Activated B cell treated with CpG ODN at 0.5 μM for 24 hours (primary cell): Measurements from ENCODE around the gene PIP4K2C. TPM values are rescaled to one million over a fixed set of nuclear protein-coding genes. Genes with fewer than 3 reads are reported as not detected.

Experiments
- ATAC-seq: fragments of 200-7000 bp; cut with Tn5 transposase; one replicate; pipeline ENCODE4 v1.10.0; 2021; ENCODE audit warnings: low read depth, mild to moderate bottlenecking, moderate library complexity
- CTCF ChIA-PET: fragments of 350-600 bp; sonication (Branson Sonifier 250); formaldehyde crosslinking; loops from one replicate; lab custom pipeline; 2021; ENCODE audit warnings: antibody characterized with exemption; lab: Charles Lee
- POLR2A ChIA-PET: fragments of 350-600 bp; sonication (Branson Sonifier 250); formaldehyde crosslinking; loops from one replicate; lab custom pipeline; 2021; ENCODE audit warnings: antibody characterized with exemption; lab: Charles Lee
- DNase-seq: peaks from one replicate; pipeline ENCODE4 v3.0.0; 2022
- H3K27ac Mint-ChIP-seq: one replicate; pipeline ENCODE4 v1.8.0; 2020; ENCODE audit warnings: mixed read lengths
- H3K27me3 Mint-ChIP-seq: one replicate; pipeline ENCODE4 v1.8.0; 2021; ENCODE audit warnings: mixed read lengths
- H3K36me3 Mint-ChIP-seq: one replicate; pipeline ENCODE4 v1.8.0; 2021; ENCODE audit warnings: low read depth, mixed read lengths
- H3K4me1 Mint-ChIP-seq: one replicate; pipeline ENCODE4 v1.8.0; 2021; ENCODE audit warnings: mixed read lengths
- H3K4me3 Mint-ChIP-seq: one replicate; pipeline ENCODE4 v1.8.0; 2020; ENCODE audit warnings: mild to moderate bottlenecking, mixed read lengths
- H3K9me3 Mint-ChIP-seq: one replicate; pipeline ENCODE4 v1.8.0; 2020; ENCODE audit warnings: mixed read lengths
- intact Hi-C: fragments of 100-400 bp; cut with micrococcal nuclease; formaldehyde crosslinking; loops from one replicate; pipeline ENCODE4 v1.15.1; 2024
- total RNA-seq: library from RNA; stranded (reverse); gene quantifications from 2 replicates; pipeline ENCODE4 v1.2.3, GENCODE V29; 2022
- TF ChIP-seq, protein P1 (sequence below): fragments of 200-600 bp; IDR thresholded peaks from one replicate; pipeline ENCODE4 v1.8.0; 2022; ENCODE audit warnings: antibody characterized with exemption, mild to moderate bottlenecking

Gene PIP4K2C
- total RNA-seq, 1 donor from 2014 or later = 16.5 TPM

DNA sequence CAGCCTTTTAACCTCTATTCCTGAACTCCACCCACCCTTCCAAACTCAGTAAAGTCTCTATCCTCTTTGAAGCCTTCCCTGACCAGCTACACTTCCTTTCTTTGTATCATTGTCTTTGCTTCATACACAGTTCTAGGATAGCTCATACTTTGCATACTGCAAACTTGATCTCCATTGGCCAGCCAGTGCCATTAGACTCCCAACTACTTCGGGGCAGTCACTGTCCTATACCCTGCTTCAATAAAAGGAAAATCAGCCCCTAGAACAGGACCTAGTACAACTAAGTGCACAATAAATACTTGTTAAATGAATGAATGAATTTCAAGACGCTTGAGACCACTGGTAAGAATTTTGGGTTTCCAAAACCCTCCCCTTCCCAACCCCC, 521 bp upstream of the PIP4K2C start:
- Mint-ChIP-seq H3K27me3 (no peaks in the 10 kb centered on the region), H3K4me1 (peaks cover 19% of the 10 kb centered on the region), H3K9me3 (no peaks in the 10 kb centered on the region), H3K36me3 (peaks cover 11% of the 10 kb centered on the region), H3K27ac (peak overlapping the region; percentile 65), H3K4me3 (peak overlapping the region; percentile 88)
- intact Hi-C loops = no loop called here
- TF ChIP-seq, protein P1, sequence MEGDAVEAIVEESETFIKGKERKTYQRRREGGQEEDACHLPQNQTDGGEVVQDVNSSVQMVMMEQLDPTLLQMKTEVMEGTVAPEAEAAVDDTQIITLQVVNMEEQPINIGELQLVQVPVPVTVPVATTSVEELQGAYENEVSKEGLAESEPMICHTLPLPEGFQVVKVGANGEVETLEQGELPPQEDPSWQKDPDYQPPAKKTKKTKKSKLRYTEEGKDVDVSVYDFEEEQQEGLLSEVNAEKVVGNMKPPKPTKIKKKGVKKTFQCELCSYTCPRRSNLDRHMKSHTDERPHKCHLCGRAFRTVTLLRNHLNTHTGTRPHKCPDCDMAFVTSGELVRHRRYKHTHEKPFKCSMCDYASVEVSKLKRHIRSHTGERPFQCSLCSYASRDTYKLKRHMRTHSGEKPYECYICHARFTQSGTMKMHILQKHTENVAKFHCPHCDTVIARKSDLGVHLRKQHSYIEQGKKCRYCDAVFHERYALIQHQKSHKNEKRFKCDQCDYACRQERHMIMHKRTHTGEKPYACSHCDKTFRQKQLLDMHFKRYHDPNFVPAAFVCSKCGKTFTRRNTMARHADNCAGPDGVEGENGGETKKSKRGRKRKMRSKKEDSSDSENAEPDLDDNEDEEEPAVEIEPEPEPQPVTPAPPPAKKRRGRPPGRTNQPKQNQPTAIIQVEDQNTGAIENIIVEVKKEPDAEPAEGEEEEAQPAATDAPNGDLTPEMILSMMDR = no peak
- ATAC-seq (no peak), DNase-seq (no peak)
- CTCF ChIA-PET = interaction anchor here (0.7 to 4.2 kb wide), 2 partner anchors 8 to 73 kb away, joined by 3 to 21 read pairs; no protein-coding TSS in a partner anchor
- POLR2A ChIA-PET = interaction anchor here (0.6 to 3.4 kb wide), 5 partner anchors 10 to 109 kb away, joined by 4 to 11 read pairs (median 8); partner anchors contain the start of gene DCTN2

- POLR2A ChIA-PET = interaction anchor here (0.7 to 3.4 kb wide), 7 partner anchors 8 to 133 kb away, joined by 3 to 11 read pairs (median 4); partner anchors contain the start of genes DCTN2 and DDIT3
- H3K36me3 Mint-ChIP-seq = peaks cover 23% of the 10 kb centered on the region
- CTCF ChIA-PET = interaction anchor here (4.2 kb wide), 1 partner anchor 10 kb away, joined by 21 read pairs; no protein-coding TSS in a partner anchor
- peak overlapping the region; percentile 88 for H3K4me3 Mint-ChIP-seq
- peak overlapping the region; percentile 68 for H3K27ac Mint-ChIP-seq
- ATAC-seq (no peak), DNase-seq (no peak)
- intact Hi-C loops = loop anchor here (1.0 kb wide), 3 partner anchors 9 to 70 kb away; partner anchors contain the start of genes DTX3 and MBD6
- peaks cover 19% of the 10 kb centered on the region for H3K4me1 Mint-ChIP-seq
- TF ChIP-seq, protein P1 = no peak
- no peaks in the 10 kb centered on the region for H3K9me3 Mint-ChIP-seq
- H3K27me3 Mint-ChIP-seq = no peaks in the 10 kb centered on the region
Measured at GRCh38 chr12:57591782-57592325, 862 bp downstream of the PIP4K2C start.

DNA sequence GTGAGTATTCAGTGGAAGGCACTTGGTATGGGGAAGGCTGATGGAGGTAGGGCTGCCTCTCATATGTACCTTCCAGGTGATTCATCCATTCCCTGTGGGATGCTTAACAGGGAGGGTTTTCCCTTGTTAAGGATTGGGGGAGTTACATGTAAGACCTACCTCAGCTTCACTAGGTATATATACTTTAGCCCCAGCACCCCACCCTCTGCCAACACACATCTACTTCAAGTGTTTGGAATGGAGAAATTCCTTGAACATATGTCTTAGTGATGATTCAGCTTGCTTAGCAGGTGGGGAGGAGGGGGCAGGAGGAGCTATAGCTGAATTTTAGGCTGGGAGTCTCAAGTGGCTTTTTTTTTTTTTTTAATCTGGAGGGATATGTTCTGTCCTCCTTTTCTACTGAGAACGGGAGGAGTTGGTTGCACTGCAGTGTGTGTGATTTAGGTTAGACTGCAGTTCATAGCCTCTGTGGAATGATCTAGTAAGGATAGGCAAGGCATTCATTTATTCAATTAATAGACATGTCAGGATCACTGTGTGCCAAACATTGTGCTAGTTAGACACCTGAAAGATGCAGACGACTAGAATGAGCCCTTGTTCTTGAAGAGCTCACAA, 1.7 kb downstream of the PIP4K2C start:
- no peaks in the 10 kb centered on the region for H3K9me3 Mint-ChIP-seq
- ATAC-seq (no peak), DNase-seq (no peak)
- peaks cover 31% of the 10 kb centered on the region for H3K36me3 Mint-ChIP-seq
- TF ChIP-seq, protein P1 = no peak
- CTCF ChIA-PET = interaction anchor here (0.7 to 4.2 kb wide), 4 partner anchors 10 to 134 kb away, joined by 4 to 21 read pairs (median 6); no protein-coding TSS in a partner anchor
- H3K4me3 Mint-ChIP-seq = peak overlapping the region; percentile 88
- H3K4me1 Mint-ChIP-seq = peaks cover 19% of the 10 kb centered on the region
- POLR2A ChIA-PET = interaction anchor here (0.5 to 3.4 kb wide), 5 partner anchors 12 to 134 kb away, joined by 3 to 11 read pairs (median 4); partner anchors contain the start of genes DCTN2 and DTX3
- no peaks in the 10 kb centered on the region for H3K27me3 Mint-ChIP-seq
- no peak overlapping the region for H3K27ac Mint-ChIP-seq
- intact Hi-C loops = no loop called here

GRCh38 chr12:57593187-57593586, 2.2 kb downstream of the PIP4K2C start:
- Mint-ChIP-seq H3K9me3 (no peaks in the 10 kb centered on the region), H3K4me3 (no peak overlapping the region), H3K36me3 (peaks cover 33% of the 10 kb centered on the region), H3K27me3 (no peaks in the 10 kb centered on the region), H3K27ac (no peak overlapping the region), H3K4me1 (peaks cover 19% of the 10 kb centered on the region)
- TF ChIP-seq, protein P1 = no peak
- ATAC-seq (no peak), DNase-seq (no peak)
- ChIA-PET POLR2A (interaction anchor here (0.5 to 3.4 kb wide), 5 partner anchors 12 to 184 kb away, joined by 3 to 11 read pairs (median 4); partner anchors contain the start of genes DCTN2 and DTX3), CTCF (interaction anchor here (0.7 to 4.2 kb wide), 5 partner anchors 8 to 135 kb away, joined by 4 to 21 read pairs (median 6); no protein-coding TSS in a partner anchor)
- intact Hi-C loops = no loop called here

- ChIA-PET CTCF (interaction anchor here (2.0 to 2.9 kb wide), 2 partner anchors 17 to 21 kb away, joined by 6 to 7 read pairs; no protein-coding TSS in a partner anchor), POLR2A (interaction anchor here (0.5 to 2.1 kb wide), 2 partner anchors 9 to 849 kb away, joined by 6 to 10 read pairs; partner anchors contain the start of gene PIP4K2C)
- Mint-ChIP-seq H3K27ac (no peak overlapping the region), H3K27me3 (peaks cover 9% of the 10 kb centered on the region), H3K36me3 (peaks cover 66% of the 10 kb centered on the region), H3K4me1 (peaks cover 16% of the 10 kb centered on the region), H3K9me3 (no peaks in the 10 kb centered on the region), H3K4me3 (no peak overlapping the region)
- ATAC-seq (no peak), DNase-seq (no peak)
- TF ChIP-seq, protein P1 = no peak
- intact Hi-C loops = no loop called here
Measured at GRCh38 chr12:57600395-57600794, 9.4 kb downstream of the PIP4K2C start.
